Right lobe of liver (tissue), 4 donors: ENCODE data around the gene HIBCH.

Experiments
- POLR2A ChIP-seq: fragments of 450-650 bp; IDR thresholded peaks from one replicate; pipeline ENCODE4 v1.6.1; 2017; ENCODE audit warnings: antibody characterized with exemption, mild to moderate bottlenecking
- TF ChIP-seq, protein P1 (sequence below), 4 donors: fragments of 200-600 bp in 3 of 4; fragments of 450-650 bp in 1 of 4; IDR thresholded peaks; one replicate each; pipeline versions ENCODE4 v1.5.1 to v1.8.0; 2016 to 2022; ENCODE audit warnings: antibody characterized with exemption in 4 of 4, mild to moderate bottlenecking in 2 of 4
- donor health status: DM: no; HTN: no; CAD: no.
- donor health status: DM: no; HTN: no; CAD: no.
- donor health status: DM: no; HTN: yes; CAD: no.

DNA sequence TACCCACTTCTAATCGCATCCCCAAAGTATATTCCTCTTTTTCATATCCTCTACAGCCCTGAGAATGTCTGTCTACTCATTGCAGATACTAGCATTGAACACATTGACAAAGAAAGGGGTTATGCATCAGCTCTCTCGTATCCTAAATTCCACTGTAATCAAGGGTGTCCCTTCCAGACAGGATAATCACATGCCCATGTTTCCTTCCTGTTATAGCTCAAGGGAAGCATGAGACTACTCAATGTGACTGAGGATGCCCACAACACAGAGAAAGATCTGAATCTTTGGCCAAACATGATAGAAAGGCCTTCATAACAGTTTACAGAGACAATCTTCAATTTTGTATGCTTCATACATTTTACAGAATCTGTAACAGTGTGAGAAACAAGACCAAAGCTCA, 69.2 kb downstream of the HIBCH start:
- TF ChIP-seq POLR2A, result no peak
- TF ChIP-seq, protein P1, sequence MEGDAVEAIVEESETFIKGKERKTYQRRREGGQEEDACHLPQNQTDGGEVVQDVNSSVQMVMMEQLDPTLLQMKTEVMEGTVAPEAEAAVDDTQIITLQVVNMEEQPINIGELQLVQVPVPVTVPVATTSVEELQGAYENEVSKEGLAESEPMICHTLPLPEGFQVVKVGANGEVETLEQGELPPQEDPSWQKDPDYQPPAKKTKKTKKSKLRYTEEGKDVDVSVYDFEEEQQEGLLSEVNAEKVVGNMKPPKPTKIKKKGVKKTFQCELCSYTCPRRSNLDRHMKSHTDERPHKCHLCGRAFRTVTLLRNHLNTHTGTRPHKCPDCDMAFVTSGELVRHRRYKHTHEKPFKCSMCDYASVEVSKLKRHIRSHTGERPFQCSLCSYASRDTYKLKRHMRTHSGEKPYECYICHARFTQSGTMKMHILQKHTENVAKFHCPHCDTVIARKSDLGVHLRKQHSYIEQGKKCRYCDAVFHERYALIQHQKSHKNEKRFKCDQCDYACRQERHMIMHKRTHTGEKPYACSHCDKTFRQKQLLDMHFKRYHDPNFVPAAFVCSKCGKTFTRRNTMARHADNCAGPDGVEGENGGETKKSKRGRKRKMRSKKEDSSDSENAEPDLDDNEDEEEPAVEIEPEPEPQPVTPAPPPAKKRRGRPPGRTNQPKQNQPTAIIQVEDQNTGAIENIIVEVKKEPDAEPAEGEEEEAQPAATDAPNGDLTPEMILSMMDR (IDR thresholded peaks at IDR 0.05), result no peak
